Mucosa of descending colon (tissue), 3 donors: ENCODE results near the gene MON1A. TPM values are rescaled to one million over a fixed set of nuclear protein-coding genes. Genes with fewer than 3 reads are reported as not detected.

Source experiments
- ATAC-seq: fragments of 200-7000 bp; cut with Tn5 transposase; one replicate; pipeline ENCODE4 v1.9.1; 2020; ENCODE audit warnings: mild to moderate bottlenecking, moderate library complexity
- DNase-seq, 3 donors: peaks; one replicate each; pipeline ENCODE4 v3.0.0-alpha.2; 2020
- H3K36me3 ChIP-seq: fragments of 200-600 bp; one replicate; pipeline ENCODE4 v1.8.0; 2021; ENCODE audit warnings: low read depth, mild to moderate bottlenecking
- H3K4me1 ChIP-seq: fragments of 200-600 bp; one replicate; pipeline ENCODE4 v1.8.0; 2021; ENCODE audit warnings: low read depth, mild to moderate bottlenecking
- H3K4me3 ChIP-seq: fragments of 200-600 bp; one replicate; pipeline ENCODE4 v1.8.0; 2021; ENCODE audit warnings: mild to moderate bottlenecking
- H3K9me3 ChIP-seq: fragments of 200-600 bp; one replicate; pipeline ENCODE4 v1.8.0; 2021; ENCODE audit warnings: mild to moderate bottlenecking
- CTCF ChIP-seq: fragments of 200-600 bp; IDR thresholded peaks from one replicate; pipeline ENCODE4 v1.8.0; 2022; ENCODE audit warnings: antibody characterized with exemption, mild to moderate bottlenecking
- intact Hi-C, 2 donors: fragments of 100-400 bp; cut with DNase I in 1 of 2; cut with micrococcal nuclease in 1 of 2; formaldehyde crosslinking; loops; one replicate each; pipeline versions ENCODE4 v1.11.0 to v1.11.1; 2022; cut with DNase I, micrococcal nuclease
- total RNA-seq, 3 donors: library from RNA; stranded (reverse); fragmentation: NEBNext Ultra II Directional in 2 of 3; extraction: Animal tissue kit (Norgen Biotek cat#: 25700) in 2 of 3; gene quantifications; one replicate each; pipeline versions ENCODE4 v1.2.1 to v1.2.4, GENCODE V29; 2021 to 2023
- donor health status: DM: no; HTN: no; CAD: no; lungs with moderate emphysema.
- donor health status: DM: no; HTN: no; CAD: no.
- donor health status: DM: no; HTN: yes; CAD: no.

Gene MON1A
- total RNA-seq, 3 donors from 2014 or later: 6.9 to 13.3 (median 7.9) TPM

DNA sequence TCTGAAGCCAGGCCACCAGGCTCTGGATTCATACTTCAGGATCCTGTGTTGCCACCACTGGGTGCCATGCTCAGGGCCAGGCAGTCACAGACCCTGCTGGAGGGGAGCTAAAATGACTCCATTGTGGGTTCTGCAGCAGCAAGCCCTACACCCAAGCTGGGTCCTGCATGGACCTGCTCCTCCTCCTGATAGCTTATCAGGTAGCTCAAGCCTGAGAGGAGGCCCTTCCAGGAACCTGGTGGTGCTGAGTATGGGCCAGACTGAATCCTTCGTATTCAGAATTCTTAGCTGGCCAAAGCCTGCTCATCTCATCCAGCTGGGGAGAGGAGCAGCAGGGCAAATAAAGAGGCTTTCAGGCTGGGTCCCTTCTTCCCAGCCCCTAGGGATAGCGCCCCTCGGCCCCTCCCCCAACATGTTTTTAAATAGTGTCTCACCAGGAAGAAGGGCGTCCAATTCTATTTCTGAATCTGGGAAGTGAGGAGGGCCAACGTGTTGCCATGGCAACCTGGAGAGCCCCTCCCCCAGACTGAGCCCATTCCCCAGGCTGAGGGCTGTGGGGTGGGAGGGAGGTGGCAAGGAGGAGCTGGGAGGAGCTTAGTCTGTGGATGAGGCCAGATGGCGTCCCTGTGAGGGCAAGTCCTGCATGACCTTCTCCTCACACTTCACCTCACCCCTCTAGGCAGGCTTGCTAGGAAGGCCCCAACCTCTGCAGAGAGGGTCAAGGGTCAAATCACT, 48.9 kb downstream of the MON1A start:
- H3K9me3 ChIP-seq: no peaks in the 10 kb centered on the region
- H3K36me3 ChIP-seq: no peaks in the 10 kb centered on the region
- H3K4me1 ChIP-seq: no peaks in the 10 kb centered on the region
- intact Hi-C loops: no loop called here
- ATAC-seq: peak; percentile 4
- no peak for DNase-seq
- no peak overlapping the region for H3K4me3 ChIP-seq
- no peak for TF ChIP-seq CTCF

DNA sequence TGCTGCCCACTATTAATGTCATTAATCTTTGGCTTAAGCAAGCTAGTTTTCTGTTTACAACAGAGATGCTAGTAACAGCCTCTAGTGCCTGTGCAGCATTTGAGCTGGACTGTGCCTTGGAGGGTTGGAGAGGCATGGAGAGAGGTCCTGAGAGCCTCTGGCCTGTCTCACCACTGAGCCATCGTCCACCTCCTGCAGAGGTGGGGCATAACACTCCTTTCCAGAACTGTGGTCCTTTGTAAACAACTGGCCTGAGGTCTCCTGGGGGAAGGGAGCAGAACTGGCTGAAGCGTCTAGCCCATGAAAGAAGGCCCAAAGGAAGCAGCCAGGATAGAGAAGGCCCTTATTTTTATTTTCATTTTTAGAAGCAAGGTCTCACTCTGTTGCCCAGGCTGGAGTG, 49.9 kb downstream of the MON1A start:
- no peaks in the 10 kb centered on the region for H3K36me3 ChIP-seq

DNA sequence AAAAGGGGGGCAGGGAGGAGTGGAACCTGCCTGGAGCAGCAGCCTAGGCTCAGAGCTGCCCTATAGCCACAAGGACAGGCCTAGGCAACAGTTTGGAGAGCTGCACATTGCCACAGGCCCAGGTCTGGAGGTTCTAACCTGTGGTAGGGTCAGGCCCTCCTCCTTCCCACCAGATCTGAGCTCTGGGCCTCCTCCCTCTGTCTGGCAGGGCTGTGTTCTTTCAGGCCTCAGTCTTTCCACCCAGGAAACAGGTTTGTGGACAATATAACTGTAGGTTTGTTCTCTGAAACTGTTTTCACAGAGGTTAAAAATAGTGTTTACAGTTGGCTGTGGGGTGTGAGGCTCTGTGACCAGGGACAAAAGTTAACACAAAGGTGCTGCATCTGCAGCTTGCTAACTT, 50.9 kb downstream of the MON1A start:
- no peaks in the 10 kb centered on the region for H3K9me3 ChIP-seq
- TF ChIP-seq CTCF: no peak
- H3K36me3 ChIP-seq: no peaks in the 10 kb centered on the region
- intact Hi-C loops: no loop called here
- ATAC-seq (no peak), DNase-seq (no peak)
- H3K4me1 ChIP-seq: peaks cover 8% of the 10 kb centered on the region
- no peak overlapping the region for H3K4me3 ChIP-seq

More for the DNA sequence above, 49.9 kb downstream of the MON1A start:
- TF ChIP-seq CTCF: no peak
- H3K9me3 ChIP-seq: no peaks in the 10 kb centered on the region
- DNase-seq (no peak), ATAC-seq (no peak)
- no peak overlapping the region for H3K4me3 ChIP-seq
- H3K4me1 ChIP-seq: no peaks in the 10 kb centered on the region
- intact Hi-C loops: no loop called here

DNA sequence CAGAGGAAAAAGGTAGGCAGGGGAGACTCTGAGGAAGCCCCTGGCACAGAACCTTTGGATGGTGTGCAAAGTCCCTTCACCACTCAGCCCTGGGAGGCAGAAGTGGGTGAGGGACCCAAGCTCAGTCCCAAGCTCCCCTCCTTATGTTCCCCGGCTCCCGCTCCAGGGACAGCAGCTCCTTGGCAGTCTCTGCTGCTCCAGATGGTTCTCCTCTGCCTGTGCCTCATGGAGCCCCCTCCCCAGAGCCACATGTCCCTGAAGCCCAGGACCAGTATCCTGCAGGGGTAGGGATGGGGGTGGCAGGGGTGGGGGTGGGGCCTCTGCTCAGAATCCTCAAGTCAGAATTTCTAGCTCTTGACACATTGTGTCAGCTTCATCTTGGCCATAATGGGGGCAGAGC, 51.9 kb downstream of the MON1A start:
- H3K9me3 ChIP-seq: no peaks in the 10 kb centered on the region
- intact Hi-C loops: no loop called here
- no peak overlapping the region for H3K4me3 ChIP-seq
- DNase-seq: no peak
- ATAC-seq: no peak
- peaks cover 16% of the 10 kb centered on the region for H3K4me1 ChIP-seq
- TF ChIP-seq CTCF: no peak
- no peaks in the 10 kb centered on the region for H3K36me3 ChIP-seq

GRCh38 chr3:49876567-49876966, 53.0 kb downstream of the MON1A start:
- H3K9me3 ChIP-seq: no peaks in the 10 kb centered on the region
- peaks cover 16% of the 10 kb centered on the region for H3K4me1 ChIP-seq
- intact Hi-C loops: no loop called here
- no peak for TF ChIP-seq CTCF
- ATAC-seq (no peak), DNase-seq (no peak)
- H3K36me3 ChIP-seq: no peaks in the 10 kb centered on the region
- H3K4me3 ChIP-seq: no peak overlapping the region
